PFSK-1 (cell line): ENCODE results near the gene CDR2.

Experiments used
- POLR2AphosphoS5 ChIP-seq: IDR thresholded peaks from 2 replicates; pipeline ENCODE4 v1.6.1; 2012; ENCODE audit warnings: low read depth, mild to moderate bottlenecking, control low read depth, low read length, moderate library complexity
- SIN3A ChIP-seq: IDR thresholded peaks from 2 replicates; pipeline ENCODE4 v1.6.1; 2012; ENCODE audit warnings: mild to moderate bottlenecking, low read length, moderate library complexity, borderline replicate concordance; ENCODE audit not compliant: insufficient read depth
- TF ChIP-seq, protein P1 (sequence below), 2 experiments: IDR thresholded peaks; 2 replicates each; pipeline versions ENCODE4 v1.6.1 to v1.8.0; 2011 to 2012; ENCODE audit warnings: low read depth in 2 of 2, low read length in 2 of 2, control low read depth in 1 of 2, inconsistent platforms in 1 of 2, mild to moderate bottlenecking in 1 of 2, moderate library complexity in 1 of 2; ENCODE audit not compliant: insufficient read depth in 1 of 2

DNA sequence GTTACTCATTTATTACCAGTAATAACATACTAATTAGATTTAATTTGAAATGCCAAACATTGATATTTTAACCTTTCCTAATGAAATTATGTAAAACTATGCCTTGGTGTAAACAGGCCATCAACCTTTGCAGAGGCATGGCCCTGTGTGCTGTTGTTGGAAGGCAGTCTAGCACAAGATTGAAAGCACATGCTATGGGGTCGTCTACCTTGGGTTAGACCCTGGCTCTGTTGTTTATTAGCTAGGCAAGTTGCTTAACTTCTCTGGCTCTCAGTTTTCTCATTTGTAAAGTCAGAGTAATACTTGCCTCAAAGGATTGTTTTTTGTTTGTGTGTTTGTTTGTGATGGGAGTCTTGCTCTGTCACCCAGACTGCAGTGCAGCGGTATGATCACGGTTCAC is 9.4 kb upstream of the CDR2 start:
- TF ChIP-seq SIN3A = no peak
- no peak for TF ChIP-seq POLR2AphosphoS5
- TF ChIP-seq, protein P1, sequence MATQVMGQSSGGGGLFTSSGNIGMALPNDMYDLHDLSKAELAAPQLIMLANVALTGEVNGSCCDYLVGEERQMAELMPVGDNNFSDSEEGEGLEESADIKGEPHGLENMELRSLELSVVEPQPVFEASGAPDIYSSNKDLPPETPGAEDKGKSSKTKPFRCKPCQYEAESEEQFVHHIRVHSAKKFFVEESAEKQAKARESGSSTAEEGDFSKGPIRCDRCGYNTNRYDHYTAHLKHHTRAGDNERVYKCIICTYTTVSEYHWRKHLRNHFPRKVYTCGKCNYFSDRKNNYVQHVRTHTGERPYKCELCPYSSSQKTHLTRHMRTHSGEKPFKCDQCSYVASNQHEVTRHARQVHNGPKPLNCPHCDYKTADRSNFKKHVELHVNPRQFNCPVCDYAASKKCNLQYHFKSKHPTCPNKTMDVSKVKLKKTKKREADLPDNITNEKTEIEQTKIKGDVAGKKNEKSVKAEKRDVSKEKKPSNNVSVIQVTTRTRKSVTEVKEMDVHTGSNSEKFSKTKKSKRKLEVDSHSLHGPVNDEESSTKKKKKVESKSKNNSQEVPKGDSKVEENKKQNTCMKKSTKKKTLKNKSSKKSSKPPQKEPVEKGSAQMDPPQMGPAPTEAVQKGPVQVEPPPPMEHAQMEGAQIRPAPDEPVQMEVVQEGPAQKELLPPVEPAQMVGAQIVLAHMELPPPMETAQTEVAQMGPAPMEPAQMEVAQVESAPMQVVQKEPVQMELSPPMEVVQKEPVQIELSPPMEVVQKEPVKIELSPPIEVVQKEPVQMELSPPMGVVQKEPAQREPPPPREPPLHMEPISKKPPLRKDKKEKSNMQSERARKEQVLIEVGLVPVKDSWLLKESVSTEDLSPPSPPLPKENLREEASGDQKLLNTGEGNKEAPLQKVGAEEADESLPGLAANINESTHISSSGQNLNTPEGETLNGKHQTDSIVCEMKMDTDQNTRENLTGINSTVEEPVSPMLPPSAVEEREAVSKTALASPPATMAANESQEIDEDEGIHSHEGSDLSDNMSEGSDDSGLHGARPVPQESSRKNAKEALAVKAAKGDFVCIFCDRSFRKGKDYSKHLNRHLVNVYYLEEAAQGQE (IDR thresholded peaks at IDR 0.05; ENCODE audit: insufficient read depth in 1 of 2, low read depth in 2 of 2, low read length in 2 of 2) = no peak
